Kidney (tissue), 14 donors: ENCODE measurements around the gene RNF214. TPM values are rescaled to one million over a fixed set of nuclear protein-coding genes. Genes with fewer than 3 reads are reported as not detected.

Experiments
- DNase-seq, 5 donors: peaks; one replicate each; pipeline ENCODE4 v3.0.0-alpha.2; 2013 to 2020
- FAIRE-seq: peaks from 2 replicates; lab custom pipeline; 2012; peaks lifted over from hg19 to GRCh38; lab: Jason Lieb, UNC
- H3K27ac ChIP-seq, 2 donors: one replicate each; pipeline ENCODE4 v1.7.0; 2013; ENCODE audit warnings: low read depth in 2 of 2, low read length in 2 of 2, inconsistent platforms in 1 of 2
- H3K27me3 ChIP-seq: one replicate; pipeline ENCODE4 v1.7.1; 2013; ENCODE audit warnings: low read length, inconsistent platforms; ENCODE audit not compliant: control insufficient read depth, insufficient read depth
- H3K36me3 ChIP-seq, 3 donors: one replicate each; pipeline versions ENCODE4 v1.7.0 to v1.7.1; 2013; ENCODE audit warnings: low read length in 3 of 3, control low read depth in 1 of 3, inconsistent platforms in 1 of 3; ENCODE audit not compliant: insufficient read depth in 3 of 3, control insufficient read depth in 2 of 3
- H3K4me1 ChIP-seq, 3 donors: one replicate each; pipeline versions ENCODE4 v1.7.0 to v1.7.1; 2013; ENCODE audit warnings: low read length in 3 of 3, inconsistent platforms in 1 of 3, low read depth in 1 of 3; ENCODE audit not compliant: control insufficient read depth in 2 of 3, insufficient read depth in 2 of 3
- H3K4me3 ChIP-seq, 3 donors: one replicate each; pipeline versions ENCODE4 v1.7.0 to v1.8.1; 2013; ENCODE audit warnings: low read length in 3 of 3, control low read depth in 1 of 3, inconsistent platforms in 1 of 3
- H3K9ac ChIP-seq, 3 donors: one replicate each; pipeline versions ENCODE4 v1.7.0 to v1.7.1; 2013; ENCODE audit warnings: low read length in 3 of 3, control low read depth in 1 of 3, inconsistent platforms in 1 of 3
- H3K9me3 ChIP-seq, 3 donors: one replicate each; pipeline versions ENCODE4 v1.7.0 to v1.7.1; 2013; ENCODE audit warnings: low read length in 3 of 3, control low read depth in 1 of 3, inconsistent platforms in 1 of 3; ENCODE audit not compliant: control insufficient read depth in 2 of 3, insufficient read depth in 1 of 3
- intact Hi-C: fragments of 100-400 bp; cut with DNase I; formaldehyde crosslinking; loops from one replicate; pipeline ENCODE4 v1.11.1; 2022
- polyA plus RNA-seq: library from polyadenylated mRNA; stranded (reverse); fragments of 350-450 nt; fragmentation: Illumina TruSeq; extraction: RNeasy Lipid Tissue Mini Kit (QIAGEN cat#74804); gene quantifications from one replicate; pipeline ENCODE4 v1.2.3, GENCODE V29; 2014; ENCODE audit warnings: low read depth, low replicate concordance; ENCODE audit not compliant: insufficient read depth
- total RNA-seq: library from RNA; stranded (reverse); fragmentation: NEBNext Ultra II Directional; extraction: Animal tissue kit (Norgen Biotek cat#: 25700); gene quantifications from one replicate; pipeline ENCODE4 v1.2.1, GENCODE V29; 2021
- TF ChIP-seq, protein P1 (sequence below): IDR thresholded peaks from 3 replicates; pipeline ENCODE4 v1.5.1; 2012; ENCODE audit warnings: mild to moderate bottlenecking, moderate library complexity, borderline replicate concordance; ENCODE audit not compliant: insufficient read depth; ENCODE audit errors: extremely low read depth
- donor health status: control.
- donor health status: control.
- donor health status: control.
- donor health status: control.
- donor health status: control.
- donor health status: DM: yes; HTN: yes; CAD: no.
- donor health status: Normal renal cell carcinoma (clear cell type).

RNF214 gene
- total and polyA plus RNA-seq, 2 donors from 2014 or later, result 8.5 to 24.7 TPM

DNA sequence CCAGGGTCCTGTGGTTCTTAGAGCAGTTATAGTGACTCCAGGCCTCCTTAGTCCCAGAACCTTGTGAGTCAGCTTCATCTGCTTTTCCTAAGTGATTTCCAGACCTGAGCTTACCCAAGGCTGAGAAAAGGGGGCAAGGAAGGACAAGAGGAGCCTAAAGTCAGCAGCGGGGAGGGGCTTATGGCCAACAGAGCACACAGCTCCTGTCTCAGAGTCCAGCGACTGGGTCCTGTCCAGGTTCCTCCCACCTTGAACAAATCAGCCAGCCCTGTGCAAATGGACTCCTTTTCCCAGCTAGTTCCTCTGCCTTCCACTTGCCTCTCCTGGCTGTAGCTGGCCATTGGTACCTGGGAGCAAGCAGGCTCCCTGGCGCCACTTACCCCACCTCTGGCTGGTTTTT, 72.7 kb downstream of the RNF214 start:
- TF ChIP-seq, protein P1, sequence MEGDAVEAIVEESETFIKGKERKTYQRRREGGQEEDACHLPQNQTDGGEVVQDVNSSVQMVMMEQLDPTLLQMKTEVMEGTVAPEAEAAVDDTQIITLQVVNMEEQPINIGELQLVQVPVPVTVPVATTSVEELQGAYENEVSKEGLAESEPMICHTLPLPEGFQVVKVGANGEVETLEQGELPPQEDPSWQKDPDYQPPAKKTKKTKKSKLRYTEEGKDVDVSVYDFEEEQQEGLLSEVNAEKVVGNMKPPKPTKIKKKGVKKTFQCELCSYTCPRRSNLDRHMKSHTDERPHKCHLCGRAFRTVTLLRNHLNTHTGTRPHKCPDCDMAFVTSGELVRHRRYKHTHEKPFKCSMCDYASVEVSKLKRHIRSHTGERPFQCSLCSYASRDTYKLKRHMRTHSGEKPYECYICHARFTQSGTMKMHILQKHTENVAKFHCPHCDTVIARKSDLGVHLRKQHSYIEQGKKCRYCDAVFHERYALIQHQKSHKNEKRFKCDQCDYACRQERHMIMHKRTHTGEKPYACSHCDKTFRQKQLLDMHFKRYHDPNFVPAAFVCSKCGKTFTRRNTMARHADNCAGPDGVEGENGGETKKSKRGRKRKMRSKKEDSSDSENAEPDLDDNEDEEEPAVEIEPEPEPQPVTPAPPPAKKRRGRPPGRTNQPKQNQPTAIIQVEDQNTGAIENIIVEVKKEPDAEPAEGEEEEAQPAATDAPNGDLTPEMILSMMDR, result no peak
- Histone ChIP-seq H3K9me3 (no peaks in the 10 kb centered on the region), H3K27me3 (no peaks in the 10 kb centered on the region), H3K27ac (no peak overlapping the region), H3K4me1 (peaks cover 0 to 8% (median under 1%) of the 10 kb centered on the region in 3 donors), H3K4me3 (no peak overlapping the region), H3K36me3 (no peaks in the 10 kb centered on the region), H3K9ac (no peak overlapping the region)
- intact Hi-C loops, result no loop called here
- DNase-seq (no peak), FAIRE-seq (no peak)

DNA sequence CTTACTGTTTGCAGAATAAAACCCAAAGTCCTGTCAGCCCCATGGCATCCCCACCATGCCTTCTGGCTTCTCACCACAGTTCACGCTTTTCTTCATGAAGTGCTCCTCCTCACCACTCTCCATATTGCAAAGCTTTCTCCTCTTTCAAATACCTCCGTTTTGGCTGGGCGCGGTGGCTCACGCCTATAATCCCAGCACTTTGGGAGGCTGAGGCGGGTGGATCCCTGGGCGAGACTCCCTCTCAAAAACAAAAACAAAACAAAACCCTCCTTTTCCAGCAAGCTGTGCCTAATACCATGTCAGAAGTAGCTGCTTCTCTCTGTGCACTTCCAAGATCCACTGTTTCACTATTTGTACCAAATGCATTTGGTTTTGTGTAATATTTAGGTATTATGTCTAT, 76.8 kb downstream of the RNF214 start:
- Histone ChIP-seq H3K4me1 (peaks cover 0 to 3% (median 0%) of the 10 kb centered on the region in 3 donors), H3K27me3 (no peaks in the 10 kb centered on the region), H3K9me3 (no peaks in the 10 kb centered on the region), H3K27ac (no peak overlapping the region), H3K4me3 (no peak overlapping the region), H3K9ac (no peak overlapping the region), H3K36me3 (no peaks in the 10 kb centered on the region)
- FAIRE-seq (no peak), DNase-seq (no peak)
- TF ChIP-seq, protein P1, result no peak
- intact Hi-C loops, result no loop called here

DNA sequence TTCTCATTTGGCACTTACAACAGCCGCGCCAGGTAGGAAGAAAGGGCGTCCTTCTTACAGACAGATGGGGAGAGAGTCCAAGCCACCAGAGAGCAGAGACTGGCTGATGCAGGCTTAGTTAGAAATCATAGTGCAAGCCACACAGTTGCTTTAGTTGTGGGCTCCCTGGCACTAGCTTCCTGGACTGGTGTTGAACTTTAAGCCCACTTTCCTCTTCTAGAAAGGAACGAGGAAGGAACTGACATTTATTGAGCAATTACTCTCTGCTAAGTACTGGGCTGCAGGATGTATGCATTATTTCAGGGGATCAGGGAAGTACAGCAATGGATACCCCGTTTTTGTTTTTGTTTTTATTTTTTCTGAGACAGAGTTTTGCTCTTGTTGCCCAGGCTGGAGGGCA, 80.6 kb downstream of the RNF214 start:
- Histone ChIP-seq H3K27ac (no peak overlapping the region), H3K4me1 (peaks cover 0 to 15% (median 3%) of the 10 kb centered on the region in 3 donors), H3K9me3 (no peaks in the 10 kb centered on the region), H3K4me3 (no peak overlapping the region), H3K9ac (no peak overlapping the region), H3K36me3 (no peaks in the 10 kb centered on the region), H3K27me3 (no peaks in the 10 kb centered on the region)
- no peak for FAIRE-seq
- intact Hi-C loops, result no loop called here
- TF ChIP-seq, protein P1, result no peak
- DNase-seq, result no peak
